Fibroblast of gingiva (primary cell): ENCODE results near the gene COL18A1.
A peak's percentile ranks its signal among the peaks of the same experiment; 100 is the strongest.
"Not testable (repeated sequence)": the region's sequence is repeated elsewhere in the genome, so short reads cannot be mapped to it uniquely, and the experiment has no call there.

ENCODE experiments used
- DNase-seq: peaks from one replicate; pipeline ENCODE4 v3.0.0-alpha.2; 2011; ENCODE audit warnings: low read depth

The COL18A1 gene

GRCh38 chr21:45561241-45561640, 156.3 kb downstream of the COL18A1 start:
- not testable (repeated sequence) for DNase-seq

GRCh38 chr21:45562402-45562801, 157.4 kb downstream of the COL18A1 start:
- DNase-seq: no peak

- peak; percentile 32 for DNase-seq
These were observed 158.0 kb downstream of the COL18A1 start for GRCh38 chr21:45562965-45563364.
